ENCODE data around the gene FCER1G. TPM values are rescaled to one million over a fixed set of nuclear protein-coding genes. Genes with fewer than 3 reads are reported as not detected.

The FCER1G gene
- total and polyA plus RNA-seq, 9 of the 15 experiments (the other 6 are each of a cell fraction or from before 2014, with no cell fraction given) = 0.15 to 0.69 (median 0.31) TPM; not detected in 2

DNA sequence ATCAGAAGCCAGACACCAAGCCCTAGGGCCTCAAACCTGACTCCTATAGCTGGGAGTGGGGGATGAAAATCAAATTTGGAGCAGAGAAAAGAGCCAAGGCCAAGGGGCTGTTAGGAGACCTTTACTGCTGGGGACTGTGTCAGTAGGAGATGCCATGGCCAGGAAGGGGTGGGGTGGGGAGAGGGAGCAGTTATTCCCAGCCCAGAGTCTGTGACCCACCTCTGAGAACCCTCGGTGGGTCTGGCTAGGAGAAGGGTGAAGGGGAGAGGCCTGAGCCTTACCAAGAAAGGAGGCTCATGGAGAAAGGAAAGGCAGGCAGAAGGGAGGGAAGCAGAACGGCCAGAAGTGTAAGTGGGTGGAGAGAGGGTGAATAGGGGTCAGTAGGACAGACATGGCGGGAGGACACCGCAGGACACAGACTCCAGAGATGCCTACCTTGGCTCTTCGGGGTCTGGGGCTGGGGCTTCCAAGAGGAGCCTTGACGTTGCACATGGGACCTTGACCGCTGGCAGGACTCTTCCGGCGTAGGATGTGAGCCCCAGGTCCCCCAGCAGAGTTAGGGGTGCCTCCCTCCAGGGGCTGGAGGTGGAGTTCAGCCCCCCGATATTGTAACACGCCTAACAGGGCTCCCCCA lies 17.4 kb upstream of the FCER1G start (continued):
- no peak for TF ChIP-seq RFX1 (IDR thresholded peaks at IDR 0.05)
- TF ChIP-seq NR3C1 (CRISPR knock-in tag; IDR thresholded peaks at IDR 0.05) = no peak

DNA sequence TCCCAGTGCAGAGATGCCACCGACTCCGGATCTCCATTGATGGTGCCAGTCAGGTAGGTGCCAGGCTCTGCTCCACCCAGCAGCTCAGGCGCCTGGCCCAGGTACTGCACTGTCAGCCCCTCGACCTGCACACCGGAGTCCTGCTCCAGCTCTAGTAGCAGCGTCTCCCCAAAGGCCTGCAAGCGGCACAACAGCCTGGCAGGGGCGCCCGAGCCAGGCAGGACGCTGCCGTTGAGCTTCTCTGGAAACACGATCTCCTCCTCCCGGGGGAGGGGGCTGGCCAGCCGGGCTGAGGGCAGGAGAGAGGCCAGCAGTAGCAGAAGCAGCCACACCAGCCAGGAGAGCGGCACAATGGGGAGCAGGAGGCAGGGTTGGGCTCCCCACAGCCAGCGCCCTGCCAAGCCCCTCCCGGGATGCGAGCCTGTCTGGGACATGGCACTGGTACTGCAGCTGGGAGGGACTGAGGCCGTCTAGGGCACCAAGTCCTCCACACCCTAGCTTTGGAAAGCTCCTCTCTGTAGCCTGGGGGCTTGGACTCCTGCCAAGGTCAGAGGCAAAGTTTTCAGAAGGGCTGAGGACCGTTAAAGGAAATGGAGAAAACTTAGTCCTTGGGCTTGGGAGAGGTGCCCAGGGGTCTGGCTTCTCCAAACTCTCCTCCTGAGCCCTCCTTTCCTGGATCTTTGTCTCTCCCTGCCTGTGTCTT lies 16.8 kb upstream of the FCER1G start:
- TF ChIP-seq, protein P1, sequence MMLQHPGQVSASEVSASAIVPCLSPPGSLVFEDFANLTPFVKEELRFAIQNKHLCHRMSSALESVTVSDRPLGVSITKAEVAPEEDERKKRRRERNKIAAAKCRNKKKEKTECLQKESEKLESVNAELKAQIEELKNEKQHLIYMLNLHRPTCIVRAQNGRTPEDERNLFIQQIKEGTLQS (IDR thresholded peaks at IDR 0.05) = no peak
- TF ChIP-seq, protein P1 (CRISPR knock-in tag; conservative IDR thresholded peaks at IDR 0.05) = no peak
- TF ChIP-seq SMC3 (conservative IDR thresholded peaks at IDR 0.05; ENCODE audit: insufficient read depth, low read depth, low read length) (no peak), RBFOX2 (IDR thresholded peaks at IDR 0.05; ENCODE audit: low read depth, low read length) (peak; percentile 57; the same call in 1 of the 2 replicates), NFIC (IDR thresholded peaks at IDR 0.05) (peak; percentile 90)
- in situ Hi-C loops (cut with MboI) (no loop called here), intact Hi-C loops (cut with micrococcal nuclease) (no loop called here)
- TSS peak; percentile 63 for BruUV-seq (replicated peaks)
- no peaks in the 10 kb centered on the region for H3K9me3 ChIP-seq (replicated peaks; ENCODE audit: control insufficient read depth, insufficient read depth, low read depth, low read length)
- DNase-seq (ENCODE audit: extremely low read depth in 1 of 4, low spot score in 3 of 4) (peak in 1 of 4 experiments; percentile 56), ATAC-seq (no peak), FAIRE-seq (peak; percentile 35)
- no peaks in the 10 kb centered on the region for H4K20me1 ChIP-seq (replicated peaks; ENCODE audit: control insufficient read depth, insufficient read depth, low read length)
- POLR2A ChIA-PET = interaction anchor here (0.6 to 1.2 kb wide), 6 partner anchors 12 to 191 kb away, joined by 3 to 5 read pairs (median 3); partner anchors contain the start of genes DEDD and PPOX
- no peak overlapping the region for H3K4me3 ChIP-seq
- peaks cover 14% of the 10 kb centered on the region for H3K79me2 ChIP-seq (ENCODE audit: control insufficient read depth, insufficient read depth, low read length)
- H2AFZ ChIP-seq (ENCODE audit: low read depth, low read length) = peak overlapping the region; percentile 97
- H3K27me3 ChIP-seq (ENCODE audit: control insufficient read depth in 2 of 2, insufficient read depth in 2 of 2, low read length in 2 of 2) = no peaks in the 10 kb centered on the region
- 60% methylated on average over 14 of the region's 20 CpGs for WGBS (ENCODE audit: insufficient coverage, low coverage, missing lambda C conversion rate)
- H3K4me1 ChIP-seq (replicated peaks in 1 of 2; ENCODE audit: control insufficient read depth in 2 of 2, insufficient read depth in 2 of 2, low read length in 2 of 2) = peaks cover 56 to 61% of the 10 kb centered on the region in 2 experiments
- peaks cover 2% of the 10 kb centered on the region; the same call in 1 of the 3 replicates for H3K36me3 ChIP-seq (ENCODE audit: control insufficient read depth, insufficient read depth, low read length)
- no peaks in the 10 kb centered on the region for H3K9me1 ChIP-seq (ENCODE audit: control insufficient read depth, insufficient read depth, low read length)
- peak overlapping the region; percentile 99 for H3K27ac ChIP-seq (ENCODE audit: extremely low read depth, low read depth, low read length)
- CTCF ChIA-PET (ENCODE audit: low intra/inter-chr PET ratio) = no interaction called here
- peak overlapping the region; percentile 59 for H3K4me2 ChIP-seq (ENCODE audit: insufficient read depth, low read length)
- peak overlapping the region; percentile 83 to 85; a peak in 3 of 4 replicates for H3K9ac ChIP-seq (ENCODE audit: insufficient read depth in 1 of 2, low read depth in 2 of 2, low read length in 2 of 2)
